ENCODE results near the gene TMEM117.
A peak's percentile ranks its signal among the peaks of the same experiment; 100 is the strongest.

TMEM117 gene

DNA sequence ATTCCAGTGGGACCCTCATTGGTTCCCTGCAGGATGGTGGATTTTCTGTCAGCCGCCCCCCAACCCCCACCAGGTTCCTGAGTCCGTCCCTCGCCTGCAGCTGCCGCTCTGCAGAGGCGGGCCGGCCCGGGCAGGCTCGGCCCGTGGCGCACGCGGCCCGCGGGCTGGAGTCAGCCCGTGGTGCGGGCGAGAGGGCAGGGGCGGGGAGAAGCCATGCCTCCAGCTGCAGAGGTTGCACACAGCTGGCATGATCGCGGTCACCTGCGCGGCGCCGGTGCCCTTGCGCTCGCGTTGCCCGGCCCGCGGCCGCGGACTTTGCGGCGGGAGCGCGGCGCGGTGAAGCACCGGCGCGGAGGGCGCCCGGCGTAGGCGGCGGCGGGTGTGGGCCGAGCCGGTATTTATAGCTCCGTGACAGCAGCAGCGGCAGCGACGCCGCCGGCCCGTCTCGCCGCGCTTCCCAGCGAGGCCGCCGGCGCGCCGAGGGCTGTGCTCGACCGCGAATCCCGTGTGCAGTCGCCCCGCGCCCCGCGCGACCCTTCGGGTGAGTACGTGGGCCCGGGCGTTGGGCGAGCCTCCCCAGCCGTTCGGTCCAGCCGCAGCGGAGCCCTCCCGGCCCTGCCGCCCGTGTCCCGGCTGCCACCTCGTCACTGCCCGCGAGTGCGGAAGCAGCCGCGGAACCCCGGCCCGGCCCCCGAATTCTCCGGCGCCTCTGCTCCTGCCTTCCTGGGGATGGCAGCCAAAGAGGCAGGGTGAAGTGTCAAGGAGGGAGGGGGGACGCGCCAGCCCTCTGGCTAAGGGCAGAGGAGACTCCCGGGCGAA is at the start of gene TMEM117:
TSS of gene TMEM117 (plus strand) at position 426 of the 819 bp plus-strand sequence.
- peak; percentile 31 for DNase-seq (ENCODE audit: low read depth)

DNA sequence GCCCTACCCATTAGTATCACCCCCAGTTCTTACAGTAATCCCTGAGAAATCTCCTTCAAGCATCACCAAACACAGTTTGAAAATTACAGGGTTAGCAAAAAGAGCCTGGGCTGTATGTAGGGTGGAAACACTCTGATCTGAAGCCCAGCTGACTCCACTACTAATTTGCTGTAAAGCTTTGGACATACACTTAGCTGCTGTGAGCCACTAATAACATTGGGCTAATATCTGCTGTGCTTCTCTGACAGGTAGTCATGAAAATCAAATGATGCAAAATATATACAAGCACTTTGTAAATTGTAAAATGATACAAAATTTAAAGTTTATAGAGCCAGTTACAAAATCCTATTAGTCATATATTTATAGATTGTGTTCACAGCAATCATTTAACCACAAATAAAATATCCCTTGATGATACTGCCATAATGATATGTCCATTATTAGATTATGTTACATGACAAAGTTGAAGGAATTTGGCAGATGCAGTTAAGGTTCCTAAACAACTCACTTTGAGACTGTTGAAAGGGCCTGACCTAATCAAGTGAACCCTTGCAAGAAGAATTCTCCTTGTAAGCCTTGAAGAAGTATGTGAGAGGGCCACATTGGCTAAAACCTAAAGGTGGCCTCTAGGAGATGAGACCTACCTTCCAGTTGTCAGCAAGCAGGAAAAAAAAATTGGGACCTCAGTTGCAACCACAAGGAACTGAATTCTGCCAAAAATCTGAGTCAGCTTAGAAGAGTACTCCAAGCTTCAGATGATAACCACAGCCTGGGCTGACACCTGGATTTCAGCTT is 48.8 kb upstream of the TMEM117 start:
- DNase-seq (ENCODE audit: low read depth), result no peak

DNA sequence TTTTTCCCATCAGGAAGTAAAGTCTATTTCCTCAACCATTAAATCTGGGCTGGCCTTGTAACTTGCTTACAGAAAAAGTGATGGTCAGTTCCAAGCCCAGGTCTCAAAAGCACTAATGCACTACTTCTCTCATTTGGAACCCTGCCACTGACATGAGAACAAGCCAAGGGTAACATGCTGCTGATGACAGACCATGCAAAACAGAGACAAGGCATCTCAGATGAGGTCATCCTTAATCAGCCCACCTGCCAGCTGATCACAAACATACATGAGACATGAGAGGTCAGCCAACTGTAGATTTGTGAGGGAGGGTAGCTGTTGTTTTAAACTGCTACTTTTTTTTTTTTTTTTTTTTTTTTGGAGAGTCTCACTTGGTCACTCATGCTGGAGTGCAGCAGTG is 45.9 kb upstream of the TMEM117 start:
- no peak for DNase-seq (ENCODE audit: low read depth)

DNA sequence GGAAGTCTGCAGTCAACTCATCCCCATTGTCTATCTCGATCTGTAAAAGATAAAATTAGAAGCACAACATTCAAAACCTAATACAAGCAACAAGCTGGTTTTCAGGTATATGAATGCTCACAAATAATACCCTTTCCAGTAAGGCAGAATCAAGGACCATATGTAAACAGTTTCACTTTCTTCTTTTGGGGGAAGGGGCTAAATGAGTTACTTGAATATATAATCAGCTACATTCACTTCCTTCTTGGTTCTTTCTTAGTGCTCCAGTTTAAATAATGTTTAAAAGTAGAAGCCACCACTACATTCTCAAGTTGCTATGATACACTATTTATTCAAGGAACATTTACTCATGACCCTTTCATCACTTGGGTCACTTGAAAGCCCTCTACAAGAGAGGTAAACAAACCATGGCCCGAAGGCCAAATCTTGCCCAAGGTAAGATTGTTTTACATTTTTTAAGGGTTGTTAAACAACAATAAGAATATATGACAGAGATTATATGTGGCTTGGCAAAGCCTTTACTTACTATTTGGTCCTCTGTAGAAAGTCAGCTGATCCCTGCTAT is 40.1 kb upstream of the TMEM117 start:
- DNase-seq (ENCODE audit: low read depth), result no peak

DNA sequence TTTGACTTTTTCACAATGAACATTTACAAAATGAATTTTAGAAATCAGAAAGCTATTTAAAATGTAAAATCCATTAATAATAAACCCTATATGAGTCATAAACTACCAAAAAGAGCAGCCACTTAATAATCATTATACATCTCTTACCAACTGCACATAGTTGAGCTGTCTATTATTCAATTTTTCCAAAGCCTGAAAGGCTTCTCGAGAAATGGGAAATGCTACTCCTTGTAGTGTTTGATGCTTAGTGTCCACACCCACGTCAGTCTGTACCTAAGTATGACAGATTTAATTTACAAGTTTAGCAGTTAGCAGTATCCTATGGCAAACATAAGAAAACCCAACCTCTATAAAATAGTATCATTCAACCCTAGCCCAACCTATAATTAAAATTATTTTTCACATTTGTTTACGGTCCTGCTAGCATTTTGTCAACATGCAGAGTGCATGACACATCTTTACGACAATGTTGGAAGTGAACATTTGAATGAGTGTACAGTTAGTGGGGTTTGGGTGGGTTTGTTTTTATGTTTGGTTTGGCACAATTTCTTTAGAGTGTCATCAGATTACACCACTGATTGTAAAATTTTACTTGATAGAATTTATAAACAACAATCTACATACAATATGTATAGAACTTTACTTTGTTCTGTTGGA is 38.2 kb upstream of the TMEM117 start:
- DNase-seq (ENCODE audit: low read depth), result no peak

DNA sequence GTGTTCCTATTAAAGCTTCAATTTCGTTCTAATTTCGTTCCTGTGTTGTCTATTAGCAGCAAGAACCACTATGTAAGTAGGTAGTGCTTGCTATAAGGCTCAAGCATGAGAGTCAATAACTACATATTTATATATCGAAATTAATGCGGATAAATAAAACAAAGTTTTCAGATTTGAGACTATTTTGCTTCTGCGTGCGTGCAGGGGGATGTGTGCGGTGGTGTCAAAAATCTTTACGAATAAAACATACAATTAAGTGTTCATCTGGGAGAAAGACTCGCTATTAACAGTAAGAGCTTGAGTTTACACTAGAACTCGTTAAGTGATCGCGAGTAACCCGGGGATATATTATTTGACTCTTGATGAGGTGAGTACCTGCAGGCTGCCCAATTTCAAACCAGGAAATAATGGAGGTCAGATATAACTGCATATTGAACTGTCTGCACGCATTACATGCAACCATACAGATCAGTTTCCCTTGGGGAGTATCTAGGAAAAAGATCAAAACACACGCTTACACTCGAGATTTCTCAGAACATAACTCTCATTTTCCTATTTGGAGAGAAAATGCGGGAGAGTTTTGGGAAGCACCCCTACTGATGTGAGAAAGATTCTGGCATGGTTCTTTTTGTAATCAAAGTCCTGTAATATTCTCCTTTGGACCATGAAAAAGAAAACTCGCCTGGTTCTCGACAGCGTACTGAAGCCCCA is 30.6 kb upstream of the TMEM117 start:
- no peak for DNase-seq (ENCODE audit: low read depth)

DNA sequence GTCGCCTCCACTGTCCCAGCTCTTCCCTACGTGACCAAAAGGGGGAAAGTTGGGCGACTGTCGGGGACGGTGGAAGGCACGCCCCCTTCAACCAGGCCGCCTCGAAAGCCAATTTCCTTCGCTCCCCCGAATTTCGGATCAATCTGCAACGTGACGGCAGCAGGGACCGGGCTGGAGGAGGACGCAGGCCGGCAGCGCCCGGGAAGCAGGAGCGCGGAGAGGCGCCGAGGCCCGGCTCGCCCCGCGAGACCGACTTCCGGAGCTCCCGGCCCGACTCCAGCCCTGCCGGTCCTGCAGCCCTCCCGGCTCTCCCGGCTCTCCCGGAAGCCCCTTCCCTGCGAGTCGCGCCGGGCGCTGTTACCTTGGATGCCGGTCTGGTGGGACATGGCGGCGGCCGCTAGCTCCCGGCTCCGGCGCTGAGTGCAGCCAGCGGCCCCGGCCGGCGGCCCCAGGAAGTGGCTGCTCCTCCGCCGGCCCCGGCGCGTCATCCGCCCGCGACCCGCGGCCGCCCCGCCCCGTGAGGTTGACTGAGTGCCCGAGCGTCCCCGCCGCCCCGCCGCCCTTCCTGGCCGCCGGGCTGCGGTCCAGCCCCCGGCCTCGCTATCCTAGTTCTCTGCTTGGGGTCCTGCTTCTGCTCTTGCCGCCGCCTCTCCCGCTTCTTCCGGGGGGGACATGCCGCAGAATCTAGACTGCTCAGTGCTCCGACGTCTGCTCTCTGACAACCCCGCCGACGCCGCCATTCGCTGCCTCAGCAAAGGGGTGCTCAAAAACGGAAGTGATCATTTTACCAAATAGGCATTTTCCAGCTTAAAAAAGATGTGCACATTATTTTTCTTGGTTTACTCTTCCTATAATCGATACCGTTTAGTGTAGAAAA is 29.8 kb upstream of the TMEM117 start, which contains the start of gene TWF1:
TSS of gene TWF1 (minus strand) at position 458 of the 877 bp plus-strand sequence. CDS start at position 386, 72 bp downstream.
- peak; percentile 80 for DNase-seq (ENCODE audit: low read depth)

DNA sequence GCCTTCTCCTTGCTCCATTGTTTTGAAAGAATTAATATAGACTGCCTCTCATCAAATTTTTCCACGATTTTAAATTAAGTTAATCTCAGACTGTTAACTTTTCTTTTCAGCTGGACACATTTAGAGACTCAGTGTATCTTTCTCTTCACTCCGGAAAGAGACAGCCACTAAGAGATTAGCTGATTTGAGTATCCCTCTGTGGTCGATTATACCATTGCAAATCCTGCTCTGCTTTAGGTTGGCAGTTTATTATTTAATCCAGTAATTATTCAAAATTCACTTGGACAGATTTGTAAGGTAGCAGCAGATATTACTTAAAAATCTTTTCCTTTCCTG is 29.2 kb upstream of the TMEM117 start:
- no peak for DNase-seq (ENCODE audit: low read depth)

DNA sequence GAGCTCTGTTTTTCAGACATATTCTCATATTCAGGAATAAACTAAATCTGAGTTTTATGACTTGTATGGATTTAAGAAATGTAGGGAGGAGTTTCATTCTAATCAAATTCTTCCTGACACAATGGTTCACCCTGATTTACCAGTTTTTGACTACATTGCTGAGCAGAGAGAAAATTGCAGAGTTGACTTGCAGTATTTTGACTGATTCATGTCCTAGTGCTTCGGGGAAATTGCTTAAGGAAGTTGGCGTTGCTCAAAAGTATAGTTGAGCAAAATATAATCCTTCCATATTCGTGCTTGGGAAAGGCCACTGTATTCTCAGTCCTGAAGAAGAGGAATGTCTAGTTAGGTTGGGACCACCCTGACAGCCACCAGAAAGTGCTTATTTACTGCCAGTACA is 28.5 kb upstream of the TMEM117 start:
- DNase-seq (ENCODE audit: low read depth), result no peak

DNA sequence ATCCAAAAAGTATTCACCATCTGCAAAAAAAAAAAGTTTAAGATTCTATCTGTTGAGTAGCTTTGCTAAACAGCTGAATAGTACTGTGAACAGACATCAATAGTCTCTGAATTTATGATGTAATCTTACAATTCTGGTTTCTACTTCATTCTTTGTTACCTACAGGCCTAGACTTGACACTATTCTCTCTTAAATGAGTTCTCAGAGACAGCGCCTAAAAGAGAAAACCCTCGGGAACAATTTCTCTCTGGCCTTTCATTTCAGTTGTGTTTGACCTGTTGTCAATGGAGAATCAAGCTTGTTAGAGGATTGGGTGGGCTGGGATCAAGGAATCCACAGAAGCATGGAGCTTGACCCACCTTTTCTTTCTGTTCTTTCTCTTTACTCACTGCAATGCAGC is 23.8 kb upstream of the TMEM117 start:
- no peak for DNase-seq (ENCODE audit: low read depth)

DNA sequence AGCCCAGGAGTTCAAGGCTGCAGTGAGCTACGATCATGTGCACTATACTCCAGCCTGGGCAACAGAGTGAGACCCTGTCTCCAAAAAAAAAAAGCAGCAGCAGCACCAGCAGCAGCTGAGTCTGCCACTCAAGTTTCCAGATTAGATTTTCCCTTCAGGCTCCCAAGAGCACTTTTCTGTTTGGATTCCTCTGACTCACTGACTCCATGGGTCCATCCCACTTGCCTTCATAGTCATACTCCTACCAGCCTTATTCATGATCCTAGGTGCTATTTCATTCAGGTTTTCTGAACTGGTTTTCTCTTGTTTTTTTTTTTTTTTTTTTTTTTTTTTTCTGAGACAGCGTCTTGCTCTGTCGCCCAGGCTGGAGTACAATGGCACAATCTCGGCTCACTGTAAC is 23.0 kb upstream of the TMEM117 start:
- DNase-seq (ENCODE audit: low read depth), result no peak

DNA sequence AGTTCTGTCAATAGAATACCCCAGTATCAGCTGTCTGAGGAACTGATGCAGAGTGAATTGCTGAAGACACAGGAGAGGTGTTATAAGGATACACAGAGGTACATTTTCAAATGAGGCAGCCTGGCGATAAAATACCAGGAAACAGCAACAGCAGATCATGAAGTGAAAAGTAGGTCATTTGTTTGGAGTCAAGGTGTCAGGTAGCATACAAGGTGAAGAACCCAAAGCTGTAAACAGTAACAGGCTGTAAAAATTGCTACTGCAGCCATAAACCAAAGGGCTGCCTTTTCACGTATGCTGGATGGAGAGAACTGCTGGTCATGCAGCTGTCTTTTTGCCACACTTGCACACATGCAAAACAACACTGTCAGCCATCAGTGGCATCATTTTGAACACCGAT is 20.5 kb upstream of the TMEM117 start:
- DNase-seq (ENCODE audit: low read depth), result no peak

DNA sequence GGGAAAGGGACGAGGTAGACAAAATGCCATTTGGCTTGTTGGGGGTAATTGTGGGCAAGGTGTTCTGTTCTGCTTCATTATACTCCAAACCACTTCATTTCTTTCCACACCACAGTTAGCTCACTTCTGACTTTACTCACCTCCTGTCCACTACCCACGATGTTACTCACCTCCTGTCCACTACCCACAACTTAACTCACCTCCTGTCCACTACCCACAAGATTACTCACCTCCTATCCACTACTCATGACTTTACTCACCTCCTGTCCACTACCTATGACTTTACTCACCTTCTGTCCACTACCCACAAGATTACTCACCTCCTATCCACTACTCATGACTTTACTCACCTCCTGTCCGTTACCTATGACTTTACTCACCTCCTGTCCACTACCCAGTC is 19.7 kb upstream of the TMEM117 start:
- no peak for DNase-seq (ENCODE audit: low read depth)

DNA sequence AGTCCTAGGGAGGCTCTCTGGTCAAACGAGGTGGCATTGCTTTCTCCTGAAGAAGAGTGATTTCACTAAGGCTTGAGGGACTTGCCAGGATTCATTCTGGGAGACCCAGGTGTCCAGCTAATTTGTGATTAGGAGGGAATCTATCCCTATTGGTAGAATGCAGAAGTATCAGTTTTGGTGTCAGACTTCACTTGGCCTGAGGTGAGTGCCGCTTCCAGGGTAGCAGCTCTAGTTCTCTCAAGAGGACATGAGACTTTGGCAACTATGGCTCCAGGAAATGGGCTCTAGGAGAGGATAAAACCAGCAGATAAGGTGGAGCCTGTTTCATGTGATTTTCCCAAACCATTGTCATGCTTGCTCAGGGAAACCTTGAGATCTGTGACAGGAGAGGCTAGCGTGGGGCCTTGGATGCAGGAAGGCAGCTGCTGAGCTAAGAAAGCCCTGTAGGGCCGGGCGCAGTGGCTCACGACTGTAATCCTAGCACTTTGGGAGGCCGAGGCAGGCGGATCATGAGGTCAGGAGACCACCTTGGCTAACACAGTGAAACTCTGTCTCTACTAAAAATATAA is 11.6 kb upstream of the TMEM117 start:
- no peak for DNase-seq (ENCODE audit: low read depth)

DNA sequence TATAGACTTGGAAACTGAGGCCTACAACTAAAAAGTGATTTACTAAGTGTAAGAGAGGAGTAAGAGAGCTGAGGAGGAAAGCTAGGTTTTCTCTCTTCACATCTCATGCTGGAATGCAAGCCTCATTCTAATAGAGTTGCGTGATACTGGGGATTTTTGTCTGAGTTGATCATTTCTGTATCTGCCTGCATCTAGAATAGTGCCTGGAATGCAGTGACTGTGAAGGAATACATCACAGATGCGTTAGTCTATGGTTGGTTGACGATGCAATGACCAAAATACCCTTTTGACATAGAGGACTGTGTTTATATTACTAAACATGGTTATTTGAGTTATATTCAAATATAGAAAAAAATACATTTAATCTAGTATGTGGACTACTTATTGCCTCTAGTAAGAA is 9.2 kb upstream of the TMEM117 start:
- DNase-seq (ENCODE audit: low read depth), result no peak

DNA sequence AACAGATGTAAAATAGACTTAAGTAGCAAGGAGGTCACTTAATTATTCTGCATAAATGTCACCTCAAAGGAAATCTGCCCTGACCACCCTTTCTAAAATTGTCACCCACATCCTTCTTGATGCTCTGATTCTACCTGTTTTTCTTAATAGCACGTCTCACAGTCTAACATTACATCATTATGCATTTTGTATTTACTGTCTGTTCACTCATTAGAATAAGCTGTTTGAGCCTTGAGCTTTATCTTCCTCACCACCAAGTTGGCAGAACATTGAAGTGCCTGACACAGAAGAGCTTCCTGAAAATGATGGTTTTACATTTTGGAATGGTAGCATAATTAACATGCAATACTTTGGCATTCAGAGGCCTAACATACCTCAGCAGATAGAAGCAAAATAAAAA is 8.8 kb upstream of the TMEM117 start:
- no peak for DNase-seq (ENCODE audit: low read depth)

DNA sequence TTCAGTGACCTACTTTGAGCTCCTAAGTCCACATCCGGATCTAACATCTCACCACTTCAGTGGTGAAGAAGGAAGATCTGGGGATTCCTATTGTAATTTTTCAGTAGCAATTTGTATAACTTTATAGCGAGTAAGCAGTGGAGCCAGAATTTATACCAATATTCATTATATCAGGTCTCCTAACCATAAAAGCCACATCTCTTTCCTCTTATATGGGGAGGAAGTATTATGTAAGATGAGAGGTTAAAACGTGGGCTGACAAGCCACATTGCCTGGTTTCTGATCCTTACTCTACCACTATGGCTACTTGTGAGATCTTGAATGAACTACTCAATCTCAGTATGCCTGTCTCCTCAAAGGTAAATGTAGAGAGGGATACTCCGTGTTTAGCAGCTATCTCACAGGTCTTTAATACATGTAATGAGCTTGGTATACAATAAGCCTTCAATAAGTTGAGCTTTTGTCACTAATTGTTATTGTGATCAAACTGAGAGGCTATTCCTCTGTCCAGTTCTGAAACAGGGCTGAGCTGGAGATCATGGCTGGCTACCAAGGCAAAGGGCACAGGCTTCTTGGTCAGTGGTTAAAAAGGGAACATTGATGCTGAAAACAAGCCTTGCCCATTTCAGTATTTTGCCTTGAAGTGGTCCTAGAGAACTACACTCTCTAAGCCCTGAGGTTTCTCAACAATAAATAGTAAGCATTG is 3.3 kb upstream of the TMEM117 start:
- DNase-seq (ENCODE audit: low read depth), result no peak

DNA sequence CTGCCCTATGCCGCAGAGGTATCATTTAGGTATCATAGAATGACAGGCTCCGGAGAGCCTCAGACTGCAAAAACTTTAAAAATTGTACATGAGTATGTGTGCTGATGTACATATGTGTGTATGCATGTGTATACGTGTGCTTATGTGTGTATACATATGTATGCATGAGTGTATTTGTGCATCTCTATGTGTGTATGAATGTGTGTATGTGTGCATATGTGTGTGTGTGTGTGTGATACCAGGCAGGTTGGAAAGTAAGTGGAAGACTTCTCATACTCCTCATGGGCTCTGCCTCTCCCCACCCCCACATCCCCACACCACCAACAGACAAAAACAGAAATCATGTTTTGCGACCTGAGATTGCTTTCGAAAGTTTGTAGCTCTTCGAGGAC is 621 bp upstream of the TMEM117 start:
- DNase-seq (ENCODE audit: low read depth), result no peak

DNA sequence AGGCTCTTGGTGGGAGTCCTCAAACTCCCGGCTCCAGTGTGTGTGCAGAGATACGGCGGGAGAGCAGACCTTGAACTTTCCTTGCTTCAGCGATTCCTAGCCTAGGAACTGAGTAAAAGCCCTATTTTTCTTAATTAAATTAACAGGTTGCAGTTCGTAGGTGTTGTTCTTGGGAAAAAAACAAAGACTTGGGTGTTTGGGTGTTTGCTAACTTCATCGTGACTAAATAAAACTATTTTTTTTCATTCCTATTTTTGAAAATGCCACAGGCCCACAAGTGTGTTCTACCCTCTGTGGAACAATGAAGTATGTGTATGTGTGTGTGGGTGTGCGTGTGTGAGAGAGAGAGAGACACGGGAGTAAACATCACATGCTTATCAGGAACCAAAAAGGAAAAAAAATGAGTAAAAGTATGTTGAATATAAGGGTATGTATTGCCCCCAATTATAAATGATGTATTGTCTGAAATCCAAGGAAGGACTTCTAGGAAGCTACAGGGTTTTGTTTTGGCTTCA is 651 bp downstream of the TMEM117 start:
- DNase-seq (ENCODE audit: low read depth), result no peak

DNA sequence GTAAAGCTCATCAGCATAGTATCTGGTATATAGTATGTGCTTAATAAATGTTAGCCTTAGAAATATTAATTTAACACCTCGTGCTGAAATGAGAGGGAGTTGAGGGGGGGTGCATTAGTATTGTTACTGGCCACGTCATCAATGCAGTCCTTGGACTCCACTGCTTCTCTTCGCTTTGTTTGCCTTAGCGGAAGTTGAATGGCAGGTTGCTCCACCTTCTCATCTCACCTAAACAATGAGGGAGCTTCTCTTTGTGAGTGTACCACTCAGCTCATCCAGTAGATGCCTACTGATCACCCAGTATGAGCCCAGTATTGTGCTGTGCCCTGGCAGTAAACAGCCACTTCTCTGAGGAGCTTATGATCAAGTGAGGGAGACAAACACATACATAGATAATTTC is 4.5 kb downstream of the TMEM117 start:
- no peak for DNase-seq (ENCODE audit: low read depth)

All from activated T-cell treated with anti-CD3 and anti-CD28 coated beads for 24 hours (primary cell).